ENCODE data around the gene MRPS33.
A peak's percentile ranks its signal among the peaks of the same experiment; 100 is the strongest.

Gene MRPS33

DNA sequence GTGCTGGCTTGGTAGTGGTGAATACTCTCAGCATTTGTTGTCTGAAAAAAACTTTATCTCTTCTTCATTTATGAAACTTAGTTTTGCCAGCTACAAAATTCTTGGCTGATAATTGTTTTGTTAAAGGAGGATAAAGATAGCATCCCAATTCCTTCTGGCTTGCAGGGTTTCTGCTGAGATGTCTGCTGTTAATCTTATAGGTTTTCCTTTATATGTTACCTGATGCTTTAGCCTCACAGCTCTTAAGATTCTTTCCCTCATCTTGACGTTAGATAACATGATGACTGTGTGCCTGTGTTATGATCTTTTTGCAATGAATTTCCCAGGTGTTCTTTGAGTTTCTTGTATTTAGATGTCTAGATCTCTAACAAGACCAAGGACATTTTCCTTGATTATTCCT, 9.9 kb upstream of the MRPS33 start:
- Mint-ChIP-seq H3K4me1 (ENCODE audit: low read depth) (peaks cover 19% of the 10 kb centered on the region), H3K27ac (no peak overlapping the region), H3K4me3 (no peak overlapping the region), H3K27me3 (ENCODE audit: low read depth) (peaks cover 30% of the 10 kb centered on the region), H3K9me3 (peaks cover 43% of the 10 kb centered on the region), H3K36me3 (ENCODE audit: low read depth) (peaks cover 25% of the 10 kb centered on the region)

DNA sequence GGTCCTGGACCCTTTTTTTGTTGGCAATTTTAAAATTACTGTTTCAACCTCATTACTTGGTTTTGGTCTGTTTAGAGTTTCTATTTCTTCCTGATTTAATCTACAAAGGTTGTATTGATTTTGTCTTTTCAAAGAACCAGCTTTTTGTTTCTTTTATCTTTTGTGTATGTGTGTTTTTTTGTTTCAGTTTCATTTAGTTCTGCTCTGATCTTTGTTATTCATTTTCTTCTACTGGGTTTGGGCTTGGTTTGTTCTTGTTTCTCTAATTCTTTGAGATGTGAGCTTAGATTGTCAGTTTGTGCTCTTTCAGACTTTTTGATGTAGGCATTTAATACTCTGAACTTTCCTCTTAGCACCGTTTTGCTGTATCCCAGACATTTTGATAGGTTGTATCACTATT, 8.5 kb upstream of the MRPS33 start:
- Mint-ChIP-seq H3K4me3 (peak overlapping the region; percentile 52), H3K36me3 (ENCODE audit: low read depth) (peaks cover 25% of the 10 kb centered on the region), H3K9me3 (peaks cover 33% of the 10 kb centered on the region), H3K27ac (peak overlapping the region; percentile 70), H3K4me1 (ENCODE audit: low read depth) (peaks cover 19% of the 10 kb centered on the region), H3K27me3 (ENCODE audit: low read depth) (peaks cover 26% of the 10 kb centered on the region)

DNA sequence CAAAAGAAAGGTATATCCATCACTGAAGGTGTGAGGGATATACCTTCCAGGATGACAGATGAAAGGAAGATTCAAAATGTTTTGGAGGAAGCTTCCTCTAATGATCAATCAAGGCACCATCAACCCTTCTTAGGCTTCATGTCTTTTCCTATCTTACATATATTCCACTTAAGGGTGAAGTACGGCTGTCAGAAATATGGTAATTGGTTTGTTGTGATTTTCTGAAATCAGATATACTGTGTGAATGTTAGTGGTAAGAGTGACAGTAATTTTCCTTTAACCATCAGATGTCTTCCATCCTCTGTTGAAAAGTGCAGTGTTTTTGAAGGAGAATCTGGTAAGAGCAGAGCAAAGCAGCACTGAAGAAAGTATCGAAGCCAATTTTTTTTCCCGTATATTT, 2.8 kb upstream of the MRPS33 start:
- no peak overlapping the region for H3K27ac Mint-ChIP-seq
- H3K36me3 Mint-ChIP-seq (ENCODE audit: low read depth) = peaks cover 5% of the 10 kb centered on the region
- peaks cover 9% of the 10 kb centered on the region for H3K9me3 Mint-ChIP-seq
- H3K4me1 Mint-ChIP-seq (ENCODE audit: low read depth) = peaks cover 26% of the 10 kb centered on the region
- H3K27me3 Mint-ChIP-seq (ENCODE audit: low read depth) = peaks cover 44% of the 10 kb centered on the region
- no peak overlapping the region for H3K4me3 Mint-ChIP-seq

DNA sequence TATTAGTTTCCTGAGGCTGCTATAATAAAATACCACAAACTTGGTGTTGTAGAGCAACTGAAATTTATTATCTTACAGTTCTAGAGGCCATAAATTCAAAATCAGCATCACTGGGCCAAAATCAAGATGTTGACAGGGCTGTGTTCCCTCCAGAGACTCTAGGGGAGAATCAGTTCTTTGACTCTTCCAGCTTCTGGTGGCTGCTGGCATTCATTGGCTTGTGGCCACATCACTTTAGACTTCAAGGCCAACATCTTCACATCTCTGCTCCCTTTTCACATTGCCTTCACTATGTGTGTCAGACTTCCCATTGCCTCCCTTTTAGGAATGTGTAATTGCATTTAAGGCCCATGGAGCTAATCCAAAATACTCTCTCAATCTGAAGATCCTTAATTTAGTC, 1.6 kb upstream of the MRPS33 start:
- H3K36me3 Mint-ChIP-seq (ENCODE audit: low read depth) = peaks cover 3% of the 10 kb centered on the region
- H3K4me1 Mint-ChIP-seq (ENCODE audit: low read depth) = peaks cover 37% of the 10 kb centered on the region
- no peak overlapping the region for H3K4me3 Mint-ChIP-seq
- H3K9me3 Mint-ChIP-seq = peaks cover 8% of the 10 kb centered on the region
- peaks cover 38% of the 10 kb centered on the region for H3K27me3 Mint-ChIP-seq (ENCODE audit: low read depth)
- H3K27ac Mint-ChIP-seq = no peak overlapping the region

DNA sequence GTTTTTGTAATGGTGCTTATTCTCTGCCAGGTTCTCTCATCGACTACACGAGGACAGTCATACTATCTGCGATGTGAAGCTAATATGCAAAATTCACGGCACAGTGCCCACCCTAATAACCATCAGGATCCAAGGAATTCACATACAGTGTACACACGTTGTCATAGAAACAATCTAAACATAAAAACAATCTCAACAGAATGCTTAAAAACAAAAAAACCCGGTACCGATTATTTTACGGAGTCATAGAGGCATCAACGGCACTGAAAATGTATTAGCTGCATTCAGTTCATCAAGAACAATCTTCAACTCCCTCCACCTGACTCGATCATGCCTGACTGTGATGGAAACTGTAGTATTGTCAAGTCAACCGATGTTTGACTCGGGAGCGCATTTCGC, 628 bp downstream of the MRPS33 start:
- Mint-ChIP-seq H3K36me3 (ENCODE audit: low read depth) (peaks cover 11% of the 10 kb centered on the region), H3K9me3 (peaks cover 8% of the 10 kb centered on the region), H3K4me3 (peak overlapping the region; percentile 97), H3K4me1 (ENCODE audit: low read depth) (peaks cover 39% of the 10 kb centered on the region), H3K27me3 (ENCODE audit: low read depth) (peaks cover 23% of the 10 kb centered on the region), H3K27ac (peak overlapping the region; percentile 100)

DNA sequence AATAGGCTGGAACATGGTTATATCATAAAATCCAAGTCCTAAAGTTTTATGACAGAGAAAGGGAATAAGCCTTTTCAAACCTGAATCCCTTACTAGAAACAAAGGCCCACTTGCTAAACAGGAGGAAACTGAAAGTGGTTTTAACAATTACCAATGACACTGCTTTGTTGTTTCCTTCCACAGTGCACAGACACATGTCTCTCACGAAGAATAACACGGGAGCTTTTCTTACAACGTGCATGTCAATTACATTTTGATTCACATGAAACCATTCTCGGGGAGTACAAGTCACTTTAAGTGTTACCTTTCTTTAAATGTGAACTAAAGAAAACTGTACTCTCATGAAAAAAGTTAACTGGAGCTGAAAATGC, 1.4 kb downstream of the MRPS33 start:
- Mint-ChIP-seq H3K4me3 (peak overlapping the region; percentile 97), H3K9me3 (peaks cover 8% of the 10 kb centered on the region), H3K36me3 (ENCODE audit: low read depth) (peaks cover 11% of the 10 kb centered on the region), H3K4me1 (ENCODE audit: low read depth) (peaks cover 39% of the 10 kb centered on the region), H3K27ac (peak overlapping the region; percentile 100), H3K27me3 (ENCODE audit: low read depth) (peaks cover 19% of the 10 kb centered on the region)

DNA sequence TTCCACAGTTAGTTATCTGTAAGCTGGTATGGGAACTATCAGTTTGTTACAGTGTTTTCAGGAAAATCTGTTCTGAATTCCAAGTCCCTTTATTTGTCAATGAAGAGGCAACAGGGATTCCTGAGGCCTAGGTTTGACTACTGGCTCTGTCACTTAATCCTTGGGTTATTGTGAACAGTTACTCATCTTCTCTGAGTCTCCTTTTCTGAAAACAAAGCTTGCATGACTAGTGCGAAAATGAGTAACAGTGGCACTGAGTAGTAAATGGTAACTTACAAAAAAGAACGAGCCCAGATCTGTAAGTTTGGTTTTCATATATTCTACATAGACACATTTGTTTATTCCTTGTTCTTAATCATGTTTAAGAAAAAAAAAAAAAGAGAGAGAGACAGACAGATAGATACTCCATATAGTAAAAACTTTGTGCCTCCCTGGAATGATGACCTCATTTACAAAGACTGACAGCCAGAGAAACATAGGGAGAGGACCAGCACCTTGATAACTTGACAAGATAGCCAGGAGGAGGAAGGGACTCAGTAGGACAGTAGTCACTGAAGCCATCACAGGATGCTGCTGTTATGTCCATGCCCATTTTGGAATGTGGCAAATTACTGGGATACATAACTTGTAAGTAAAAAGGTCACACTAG, 1.9 kb downstream of the MRPS33 start:
- H3K36me3 Mint-ChIP-seq (ENCODE audit: low read depth) = peaks cover 14% of the 10 kb centered on the region
- peaks cover 14% of the 10 kb centered on the region for H3K27me3 Mint-ChIP-seq (ENCODE audit: low read depth)
- peak overlapping the region; percentile 97 for H3K4me3 Mint-ChIP-seq
- peaks cover 8% of the 10 kb centered on the region for H3K9me3 Mint-ChIP-seq
- H3K4me1 Mint-ChIP-seq (ENCODE audit: low read depth) = peaks cover 39% of the 10 kb centered on the region
- peak overlapping the region; percentile 100 for H3K27ac Mint-ChIP-seq

DNA sequence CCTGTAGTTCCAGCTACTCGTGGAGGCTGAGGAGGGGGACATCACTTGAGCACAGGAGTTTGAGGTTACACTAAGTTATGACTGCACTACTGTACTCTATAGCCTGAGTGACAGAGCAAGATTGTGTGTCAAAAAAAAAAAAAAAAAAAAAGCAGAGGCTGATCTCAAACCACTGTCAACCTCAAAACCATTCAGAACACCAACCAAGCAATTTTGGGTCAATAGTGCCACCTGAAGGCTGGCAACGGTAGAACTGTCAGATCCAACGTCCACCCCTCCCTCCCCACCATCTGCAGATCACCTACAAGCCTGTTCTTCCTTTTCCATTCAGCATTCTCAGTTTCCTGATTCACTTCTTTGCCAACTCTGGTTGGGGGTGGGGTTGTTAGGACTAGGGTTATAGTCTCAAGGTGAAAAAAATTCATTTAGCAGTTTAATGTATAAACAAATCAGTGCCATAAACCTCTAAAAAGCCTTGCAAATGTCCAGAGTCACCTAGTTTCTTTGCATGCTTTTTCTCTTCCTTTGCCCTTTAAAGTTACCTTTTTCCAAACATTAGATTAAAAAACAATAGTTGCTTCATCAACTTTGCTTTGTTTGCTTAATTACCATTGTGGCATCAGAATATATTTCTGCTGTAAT, 2.6 kb downstream of the MRPS33 start:
- H3K36me3 Mint-ChIP-seq (ENCODE audit: low read depth) = peaks cover 20% of the 10 kb centered on the region
- peaks cover 39% of the 10 kb centered on the region for H3K4me1 Mint-ChIP-seq (ENCODE audit: low read depth)
- H3K27me3 Mint-ChIP-seq (ENCODE audit: low read depth) = peaks cover 7% of the 10 kb centered on the region
- H3K9me3 Mint-ChIP-seq = peaks cover 8% of the 10 kb centered on the region
- peak overlapping the region; percentile 100 for H3K27ac Mint-ChIP-seq
- no peak overlapping the region for H3K4me3 Mint-ChIP-seq

DNA sequence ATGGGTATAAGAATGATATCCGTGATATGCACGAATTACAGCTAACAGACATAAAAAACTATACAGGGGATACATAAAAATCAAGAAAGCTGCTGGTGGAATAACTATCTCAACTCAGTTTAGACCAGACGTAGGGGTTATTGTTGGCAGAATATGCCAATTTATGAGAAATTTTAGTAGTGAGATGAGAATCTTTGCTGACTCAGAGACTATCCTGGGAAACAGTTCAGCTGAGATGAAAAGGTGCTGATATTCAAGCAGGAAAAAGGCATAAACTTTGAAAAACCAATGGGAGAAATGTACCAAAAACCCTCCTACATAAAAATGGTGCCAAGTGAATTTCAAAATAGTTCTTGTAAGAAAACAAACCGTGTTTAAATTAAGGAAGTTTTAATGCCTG, 3.3 kb downstream of the MRPS33 start:
- Mint-ChIP-seq H3K4me3 (no peak overlapping the region), H3K27ac (peak overlapping the region; percentile 100), H3K27me3 (ENCODE audit: low read depth) (peaks cover under 1% of the 10 kb centered on the region), H3K9me3 (peaks cover 5% of the 10 kb centered on the region), H3K36me3 (ENCODE audit: low read depth) (peaks cover 24% of the 10 kb centered on the region), H3K4me1 (ENCODE audit: low read depth) (peaks cover 42% of the 10 kb centered on the region)

DNA sequence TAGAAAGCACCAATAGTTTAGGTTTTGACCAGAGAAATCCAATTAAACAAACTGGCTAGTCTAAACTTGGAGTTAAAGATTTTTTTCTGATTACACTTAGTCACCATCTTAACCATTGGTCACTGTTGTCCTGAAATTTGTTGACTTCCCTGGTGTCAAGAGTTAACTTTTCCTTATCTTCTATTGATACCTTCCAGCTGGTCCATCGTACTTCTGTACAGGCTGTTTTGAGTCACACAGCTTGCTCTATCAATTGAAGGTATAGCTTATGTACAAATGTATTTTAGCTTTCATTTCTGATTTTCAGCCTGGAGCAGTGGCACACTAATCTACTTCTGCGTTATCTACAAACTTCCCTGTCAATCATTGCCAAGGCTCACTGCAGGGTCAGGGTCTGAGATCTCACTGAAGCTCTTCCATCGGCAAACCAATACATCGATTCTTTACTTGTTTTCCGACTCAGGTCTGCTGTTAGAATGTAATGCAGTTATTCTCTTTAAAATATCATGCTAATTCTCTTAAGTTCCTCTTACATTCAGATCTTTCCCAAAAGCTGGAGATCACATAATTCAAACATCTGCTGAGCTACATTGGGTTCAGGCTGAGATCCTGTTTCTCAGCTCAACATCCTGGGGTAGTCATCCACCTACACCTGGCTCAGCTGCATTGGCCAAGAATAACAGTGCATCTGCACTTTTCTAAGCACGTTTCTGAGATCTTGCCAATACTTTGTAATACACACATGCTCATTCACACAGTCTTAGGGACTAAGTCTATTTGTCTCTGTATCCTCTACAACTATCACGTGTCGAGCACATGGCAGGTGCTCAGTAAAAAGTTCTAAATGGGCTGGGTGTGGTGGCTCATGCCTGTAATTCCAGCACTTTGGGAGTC, 11.3 kb downstream of the MRPS33 start:
- Mint-ChIP-seq H3K27me3 (ENCODE audit: low read depth) (peaks cover 14% of the 10 kb centered on the region), H3K27ac (no peak overlapping the region), H3K4me1 (ENCODE audit: low read depth) (peaks cover 4% of the 10 kb centered on the region), H3K9me3 (no peaks in the 10 kb centered on the region), H3K36me3 (ENCODE audit: low read depth) (peaks cover 18% of the 10 kb centered on the region), H3K4me3 (no peak overlapping the region)

DNA sequence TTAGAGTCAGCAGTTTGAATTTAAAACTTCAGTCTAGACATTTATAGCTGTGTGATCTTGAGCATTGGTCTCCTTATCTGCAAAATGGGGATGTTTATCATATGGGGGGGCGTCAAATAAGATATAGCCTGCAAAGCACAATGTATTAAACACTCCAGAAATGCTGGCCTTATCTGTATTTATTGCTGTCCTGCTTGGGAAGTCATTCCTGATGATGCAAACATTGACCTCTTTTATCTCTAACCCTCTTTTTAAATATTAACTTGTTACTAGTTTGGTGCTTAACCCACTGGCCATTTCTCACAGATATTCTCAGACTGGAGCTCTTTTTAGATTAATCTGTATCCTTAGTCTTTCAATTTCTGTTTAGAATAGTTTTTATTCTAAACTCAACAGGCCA, 13.2 kb downstream of the MRPS33 start:
- Mint-ChIP-seq H3K36me3 (ENCODE audit: low read depth) (peaks cover 6% of the 10 kb centered on the region), H3K27me3 (ENCODE audit: low read depth) (peaks cover 21% of the 10 kb centered on the region), H3K27ac (no peak overlapping the region), H3K4me3 (no peak overlapping the region), H3K9me3 (no peaks in the 10 kb centered on the region), H3K4me1 (ENCODE audit: low read depth) (peaks cover under 1% of the 10 kb centered on the region)

DNA sequence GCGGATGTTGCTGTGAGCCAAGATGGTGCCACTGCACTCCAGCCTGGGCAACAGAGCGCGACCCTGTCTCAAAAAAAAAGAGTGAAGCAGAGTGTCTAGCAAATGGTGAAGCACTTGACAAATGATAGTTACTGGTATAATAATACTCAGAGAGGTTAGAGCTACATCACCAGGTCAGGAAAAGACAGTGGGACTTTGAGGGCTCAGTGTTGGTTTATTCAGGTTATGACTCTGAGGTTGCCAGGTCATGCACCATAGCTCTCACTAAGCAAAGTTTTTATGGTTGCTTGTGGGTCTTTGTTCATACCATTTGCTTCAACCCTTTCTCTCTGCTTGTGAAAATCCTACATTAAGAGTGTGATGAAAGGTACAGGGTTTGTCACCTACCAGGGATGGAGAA, 13.6 kb downstream of the MRPS33 start:
- peaks cover 24% of the 10 kb centered on the region for H3K27me3 Mint-ChIP-seq (ENCODE audit: low read depth)
- no peak overlapping the region for H3K4me3 Mint-ChIP-seq
- H3K4me1 Mint-ChIP-seq (ENCODE audit: low read depth) = no peaks in the 10 kb centered on the region

DNA sequence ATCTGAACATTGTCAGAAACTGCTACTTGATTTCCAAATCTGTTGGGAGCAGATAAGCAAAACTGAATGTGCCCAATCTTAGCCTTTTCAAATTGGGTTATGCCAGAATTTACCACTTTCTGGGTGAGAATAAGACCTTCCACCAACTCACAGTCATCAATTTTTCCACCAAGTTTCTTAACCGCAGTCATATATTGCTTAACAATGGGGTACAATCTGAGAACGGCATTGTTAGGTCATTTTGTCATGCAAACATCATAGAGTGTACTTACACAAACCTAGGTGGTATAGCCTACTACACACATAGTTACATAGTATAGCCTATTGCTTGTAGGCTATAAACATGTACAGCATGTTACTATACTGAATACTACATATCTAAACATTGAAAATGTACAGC, 16.0 kb downstream of the MRPS33 start:
- no peaks in the 10 kb centered on the region for H3K4me1 Mint-ChIP-seq (ENCODE audit: low read depth)
- H3K9me3 Mint-ChIP-seq = no peaks in the 10 kb centered on the region
- H3K27ac Mint-ChIP-seq = no peak overlapping the region
- H3K4me3 Mint-ChIP-seq = no peak overlapping the region
- H3K36me3 Mint-ChIP-seq (ENCODE audit: low read depth) = no peaks in the 10 kb centered on the region
- peaks cover 24% of the 10 kb centered on the region for H3K27me3 Mint-ChIP-seq (ENCODE audit: low read depth)

More for the DNA sequence above, 13.6 kb downstream of the MRPS33 start:
- H3K36me3 Mint-ChIP-seq (ENCODE audit: low read depth) = peaks cover 3% of the 10 kb centered on the region
- no peak overlapping the region for H3K27ac Mint-ChIP-seq
- no peaks in the 10 kb centered on the region for H3K9me3 Mint-ChIP-seq

DNA sequence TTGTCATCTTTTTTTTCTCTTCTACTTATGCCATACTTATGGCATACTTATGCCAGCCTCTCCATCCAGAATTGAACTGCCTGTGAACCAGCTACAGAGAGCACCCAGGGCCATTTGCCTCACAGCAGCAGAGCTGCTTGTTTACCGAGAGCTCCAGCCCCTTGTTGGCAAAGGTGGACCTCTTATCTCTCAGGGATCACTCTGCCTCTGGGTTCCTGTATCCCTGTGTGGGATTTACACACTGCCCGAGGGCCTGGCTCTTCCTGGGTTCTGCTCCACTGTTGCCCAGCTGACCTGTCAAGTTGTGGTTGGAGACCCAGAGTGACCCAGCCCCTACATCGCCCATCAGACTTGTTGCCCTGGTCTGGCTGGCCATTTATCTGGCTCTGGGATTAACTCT, 22.3 kb downstream of the MRPS33 start:
- H3K4me3 Mint-ChIP-seq = no peak overlapping the region
- no peaks in the 10 kb centered on the region for H3K9me3 Mint-ChIP-seq
- no peak overlapping the region for H3K27ac Mint-ChIP-seq
- H3K36me3 Mint-ChIP-seq (ENCODE audit: low read depth) = no peaks in the 10 kb centered on the region
- peaks cover 8% of the 10 kb centered on the region for H3K27me3 Mint-ChIP-seq (ENCODE audit: low read depth)
- H3K4me1 Mint-ChIP-seq (ENCODE audit: low read depth) = no peaks in the 10 kb centered on the region

Data from T-helper 1 cell treated with Interleukin-12 subunit alpha and Interleukin-12 subunit beta and Interleukin-4 antibody, amounts not matched to agents 30 μg/mL and 1 μg/mL, for 36 hours (primary cell).